ENCODE data around the gene ARHGEF11.

The ARHGEF11 gene

GRCh38 chr1:156900896-156901589, 144.5 kb downstream of the ARHGEF11 start:
- CTCF ChIA-PET, result interaction anchor here (1.1 to 9.2 kb wide), 9 partner anchors 8 to 175 kb away, joined by 3 to 122 read pairs (median 4); partner anchors contain the start of gene LRRC71
- H3K27ac ChIP-seq (ENCODE audit: insufficient read depth in 1 of 2, low read depth in 1 of 2, low read length in 2 of 2, poor library complexity in 1 of 2, severe bottlenecking in 2 of 2), result no peak overlapping the region

GRCh38 chr1:156899956-156900718, 145.4 kb downstream of the ARHGEF11 start:
- Histone ChIP-seq H3K4me1 (ENCODE audit: control extremely low read depth in 1 of 4, control insufficient read depth in 4 of 4, insufficient read depth in 4 of 4, low read length in 3 of 4) (peaks cover 11 to 60% (median 53%) of the 10 kb centered on the region in 4 experiments), H3K27ac (ENCODE audit: insufficient read depth in 1 of 2, low read depth in 1 of 2, low read length in 2 of 2, poor library complexity in 1 of 2, severe bottlenecking in 2 of 2) (peak overlapping the region in 1 of 2 experiments; percentile 14), H3K36me3 (ENCODE audit: control insufficient read depth in 4 of 4, insufficient read depth in 4 of 4, low read length in 3 of 4) (peaks cover 0 to 7% (median 3%) of the 10 kb centered on the region in 4 experiments), H3K9me3 (ENCODE audit: control extremely low read depth in 1 of 5, control insufficient read depth in 4 of 5, insufficient read depth in 2 of 5, low read depth in 1 of 5, low read length in 4 of 5) (no peaks in the 10 kb centered on the region), H3K27me3 (replicated peaks in 2 of 5; ENCODE audit: control insufficient read depth in 4 of 5, insufficient read depth in 5 of 5, low read length in 4 of 5) (no peaks in the 10 kb centered on the region), H3K4me3 (ENCODE audit: control insufficient read depth in 1 of 7, extremely low read depth in 1 of 7, insufficient read depth in 4 of 7, low read depth in 2 of 7, low read length in 6 of 7) (no peak overlapping the region)
- CTCF ChIA-PET, result interaction anchor here (1.1 to 9.2 kb wide), 7 partner anchors 10 to 174 kb away, joined by 3 to 122 read pairs (median 4); partner anchors contain the start of gene LRRC71
- POLR2A ChIA-PET, result interaction anchor here (0.6 kb wide), 1 partner anchor 159 kb away, joined by 4 read pairs; the partner anchor contains the start of gene MRPL24
- DNase-seq, result no peak
- 75% methylated on average over 9 of the region's 12 CpGs for WGBS (ENCODE audit: insufficient coverage)

More at GRCh38 chr1:156900896-156901589, 144.5 kb downstream of the ARHGEF11 start:
- no peaks in the 10 kb centered on the region for H3K9me3 ChIP-seq (ENCODE audit: control extremely low read depth in 1 of 5, control insufficient read depth in 4 of 5, insufficient read depth in 2 of 5, low read depth in 1 of 5, low read length in 4 of 5)
- H3K36me3 ChIP-seq (ENCODE audit: control insufficient read depth in 4 of 4, insufficient read depth in 4 of 4, low read length in 3 of 4), result peaks cover 0 to 14% (median 3%) of the 10 kb centered on the region in 4 experiments
- POLR2A ChIA-PET, result interaction anchor here (0.6 kb wide), 1 partner anchor 11 kb away, joined by 3 read pairs; no protein-coding TSS in a partner anchor
- peaks cover 11 to 65% (median 48%) of the 10 kb centered on the region in 4 experiments for H3K4me1 ChIP-seq (ENCODE audit: control extremely low read depth in 1 of 4, control insufficient read depth in 4 of 4, insufficient read depth in 4 of 4, low read length in 3 of 4)
- no peak overlapping the region for H3K4me3 ChIP-seq (ENCODE audit: control insufficient read depth in 1 of 7, extremely low read depth in 1 of 7, insufficient read depth in 4 of 7, low read depth in 2 of 7, low read length in 6 of 7)
- no peak for DNase-seq
- WGBS (ENCODE audit: insufficient coverage), result 80% methylated on average over 4 of the region's 6 CpGs
- H3K27me3 ChIP-seq (replicated peaks in 2 of 5; ENCODE audit: control insufficient read depth in 4 of 5, insufficient read depth in 5 of 5, low read length in 4 of 5), result no peaks in the 10 kb centered on the region

- ChIA-PET CTCF (interaction anchor here (1.1 to 9.2 kb wide), 3 partner anchors 9 to 210 kb away, joined by 3 to 122 read pairs (median 17); partner anchors contain the start of gene LRRC71), POLR2A (interaction anchor here (0.9 to 1.3 kb wide), 2 partner anchors 30 to 101 kb away, joined by 3 to 7 read pairs; no protein-coding TSS in a partner anchor)
- Histone ChIP-seq H3K36me3 (ENCODE audit: control insufficient read depth in 4 of 4, insufficient read depth in 4 of 4, low read length in 3 of 4) (peaks cover 0 to 6% (median 2%) of the 10 kb centered on the region in 4 experiments), H3K27me3 (replicated peaks in 2 of 5; ENCODE audit: control insufficient read depth in 4 of 5, insufficient read depth in 5 of 5, low read length in 4 of 5) (no peaks in the 10 kb centered on the region), H3K4me1 (ENCODE audit: control extremely low read depth in 1 of 4, control insufficient read depth in 4 of 4, insufficient read depth in 4 of 4, low read length in 3 of 4) (peaks cover 13 to 70% (median 63%) of the 10 kb centered on the region in 4 experiments), H3K4me3 (ENCODE audit: control insufficient read depth in 1 of 7, extremely low read depth in 1 of 7, insufficient read depth in 4 of 7, low read depth in 2 of 7, low read length in 6 of 7) (peak overlapping the region in 2 of 7 experiments; percentile 51 to 63), H3K9me3 (ENCODE audit: control extremely low read depth in 1 of 5, control insufficient read depth in 4 of 5, insufficient read depth in 2 of 5, low read depth in 1 of 5, low read length in 4 of 5) (no peaks in the 10 kb centered on the region), H3K27ac (ENCODE audit: insufficient read depth in 1 of 2, low read depth in 1 of 2, low read length in 2 of 2, poor library complexity in 1 of 2, severe bottlenecking in 2 of 2) (peak overlapping the region; percentile 26 to 63)
- WGBS (ENCODE audit: insufficient coverage), result 84% methylated on average over 9 of the region's 12 CpGs
- peak in 1 of 3 donors; percentile 22 for DNase-seq
Measured at GRCh38 chr1:156898971-156899664, 146.4 kb downstream of the ARHGEF11 start.

- POLR2A ChIA-PET, result interaction anchor here (1.3 kb wide), 1 partner anchor 100 kb away, joined by 7 read pairs; no protein-coding TSS in a partner anchor
- peak; percentile 84 to 97 (median 96) for DNase-seq
- Histone ChIP-seq H3K4me1 (ENCODE audit: control extremely low read depth in 1 of 4, control insufficient read depth in 4 of 4, insufficient read depth in 4 of 4, low read length in 3 of 4) (peaks cover 13 to 78% (median 71%) of the 10 kb centered on the region in 4 experiments), H3K36me3 (ENCODE audit: control insufficient read depth in 4 of 4, insufficient read depth in 4 of 4, low read length in 3 of 4) (peaks cover 0 to 5% (median 0%) of the 10 kb centered on the region in 4 experiments), H3K9me3 (ENCODE audit: control extremely low read depth in 1 of 5, control insufficient read depth in 4 of 5, insufficient read depth in 2 of 5, low read depth in 1 of 5, low read length in 4 of 5) (no peaks in the 10 kb centered on the region), H3K27ac (ENCODE audit: insufficient read depth in 1 of 2, low read depth in 1 of 2, low read length in 2 of 2, poor library complexity in 1 of 2, severe bottlenecking in 2 of 2) (peak overlapping the region; percentile 46 to 63), H3K27me3 (replicated peaks in 2 of 5; ENCODE audit: control insufficient read depth in 4 of 5, insufficient read depth in 5 of 5, low read length in 4 of 5) (no peaks in the 10 kb centered on the region), H3K4me3 (ENCODE audit: control insufficient read depth in 1 of 7, extremely low read depth in 1 of 7, insufficient read depth in 4 of 7, low read depth in 2 of 7, low read length in 6 of 7) (peak overlapping the region in 4 of 7 experiments; percentile 12 to 63 (median 44))
- CTCF ChIA-PET, result interaction anchor here (0.9 to 9.2 kb wide), 4 partner anchors 8 to 107 kb away, joined by 3 to 122 read pairs (median 12); partner anchors contain the start of gene LRRC71
- WGBS (ENCODE audit: insufficient coverage), result under 1% methylated on average over 13 of the region's 13 CpGs
Measured at GRCh38 chr1:156898161-156898566, 147.4 kb downstream of the ARHGEF11 start.

- Histone ChIP-seq H3K36me3 (ENCODE audit: control insufficient read depth in 4 of 4, insufficient read depth in 4 of 4, low read length in 3 of 4) (no peaks in the 10 kb centered on the region), H3K4me3 (ENCODE audit: control insufficient read depth in 1 of 7, extremely low read depth in 1 of 7, insufficient read depth in 4 of 7, low read depth in 2 of 7, low read length in 6 of 7) (peak overlapping the region in 3 of 7 experiments; percentile 28 to 50 (median 32)), H3K4me1 (ENCODE audit: control extremely low read depth in 1 of 4, control insufficient read depth in 4 of 4, insufficient read depth in 4 of 4, low read length in 3 of 4) (peaks cover 13 to 86% (median 77%) of the 10 kb centered on the region in 4 experiments), H3K9me3 (ENCODE audit: control extremely low read depth in 1 of 5, control insufficient read depth in 4 of 5, insufficient read depth in 2 of 5, low read depth in 1 of 5, low read length in 4 of 5) (no peaks in the 10 kb centered on the region), H3K27ac (ENCODE audit: insufficient read depth in 1 of 2, low read depth in 1 of 2, low read length in 2 of 2, poor library complexity in 1 of 2, severe bottlenecking in 2 of 2) (peak overlapping the region; percentile 46 to 63), H3K27me3 (replicated peaks in 2 of 5; ENCODE audit: control insufficient read depth in 4 of 5, insufficient read depth in 5 of 5, low read length in 4 of 5) (no peaks in the 10 kb centered on the region)
- WGBS (ENCODE audit: insufficient coverage), result 70% methylated on average over 8 of the region's 14 CpGs
- ChIA-PET POLR2A (no interaction called here), CTCF (interaction anchor here (0.8 to 9.2 kb wide), 5 partner anchors 7 to 107 kb away, joined by 3 to 122 read pairs (median 6); partner anchors contain the start of genes LRRC71 and NTRK1)
- peak in 1 of 3 donors; percentile 45 for DNase-seq
Measured at GRCh38 chr1:156897078-156897825, 148.3 kb downstream of the ARHGEF11 start.

All from common myeloid progenitor, CD34-positive (primary cell).